Activated naive CD8-positive, alpha-beta T cell treated with anti-CD3 and anti-CD28 coated beads for 36 hours (primary cell): ENCODE results near the gene GFRA4. TPM values are rescaled to one million over a fixed set of nuclear protein-coding genes. Genes with fewer than 3 reads are reported as not detected.

ENCODE experiments used
- total RNA-seq, 2 experiments: library from RNA; stranded (reverse); gene quantifications; one replicate each; pipeline ENCODE4 v1.2.3, GENCODE V29; 2021

GFRA4 gene
- total RNA-seq, 2 experiments from 2014 or later = not detected

Other genes with a start within 250 kb of the GFRA4 start
- 1 to 10 TPM; 7.3 to 7.7 TPM for gene ATRN, start 192.4 kb downstream of the GFRA4 start, total RNA-seq
- gene ADAM33, start 18.6 kb upstream of the GFRA4 start, total RNA-seq = not detected
- gene SIGLEC1, start 49.2 kb upstream of the GFRA4 start, total RNA-seq = not detected
- gene HSPA12B, start 69.3 kb upstream of the GFRA4 start, total RNA-seq = not detected
- gene ADISSP, start 104.4 kb upstream of the GFRA4 start, total RNA-seq = 10 to 100 TPM; 63.5 to 63.8 TPM
- under 1 TPM; 0.12 to 0.23 TPM for gene SPEF1, start 118.0 kb upstream of the GFRA4 start, total RNA-seq
- gene CENPB, start 123.3 kb upstream of the GFRA4 start, total RNA-seq = 10 to 100 TPM; 54.6 to 59.0 TPM
- 10 to 100 TPM; 54.6 to 60.9 TPM for gene CDC25B, start 132.9 kb upstream of the GFRA4 start, total RNA-seq
- gene AP5S1, start 157.1 kb upstream of the GFRA4 start, total RNA-seq = 10 to 100 TPM; 11.1 to 11.7 TPM
- 10 to 100 TPM; 21.2 to 21.6 TPM for gene MAVS, start 183.4 kb upstream of the GFRA4 start, total RNA-seq
- gene PANK2, start 226.0 kb upstream of the GFRA4 start, total RNA-seq = 10 to 100 TPM; 50.0 to 50.7 TPM